NT2/D1 (cell line): ENCODE data around the gene CHPT1.
A peak's percentile ranks its signal among the peaks of the same experiment; 100 is the strongest.

Experiments used
- DNase-seq: peaks from one replicate; pipeline ENCODE4 v3.0.0-alpha.2; 2011; ENCODE audit warnings: low read depth, low spot score
- H3K27me3 ChIP-seq: 2 replicates; pipeline ENCODE4 v1.6.0; 2011; ENCODE audit warnings: mild to moderate bottlenecking; ENCODE audit not compliant: insufficient read length, insufficient read depth
- H3K36me3 ChIP-seq: 2 replicates; pipeline ENCODE4 v1.6.1; 2011; ENCODE audit warnings: mild to moderate bottlenecking, low read length, mixed read lengths; ENCODE audit not compliant: insufficient read depth, insufficient read length
- H3K4me1 ChIP-seq: 2 replicates; pipeline ENCODE4 v1.5.1; 2011; ENCODE audit not compliant: insufficient read depth, insufficient read length
- H3K4me3 ChIP-seq: 2 replicates; pipeline ENCODE4 v1.5.1; 2011; ENCODE audit warnings: low read depth; ENCODE audit not compliant: insufficient read length
- H3K9ac ChIP-seq: 2 replicates; pipeline ENCODE4 v1.6.0; 2011; ENCODE audit warnings: low read depth; ENCODE audit not compliant: insufficient read length
- H3K9me3 ChIP-seq: 2 replicates; pipeline ENCODE4 v1.5.1; 2011; ENCODE audit warnings: mild to moderate bottlenecking, low read length; ENCODE audit not compliant: insufficient read depth
- SUZ12 ChIP-seq: IDR thresholded peaks from 2 replicates; pipeline ENCODE4 v1.6.1; 2011; ENCODE audit not compliant: insufficient read length, insufficient read depth; ENCODE audit errors: extremely low read depth
- YY1 ChIP-seq: IDR thresholded peaks from 2 replicates; pipeline ENCODE4 v1.6.1; 2011; ENCODE audit not compliant: insufficient read length, insufficient read depth
- ZNF274 ChIP-seq: IDR thresholded peaks from 2 replicates; pipeline ENCODE4 v1.6.1; 2011; ENCODE audit warnings: mild to moderate bottlenecking, low read depth, low read length

Gene CHPT1

GRCh38 chr12:101696251-101697196 lies 916 bp upstream of the CHPT1 start:
- Histone ChIP-seq H3K9me3 (no peaks in the 10 kb centered on the region), H3K4me1 (peaks cover 3% of the 10 kb centered on the region), H3K4me3 (peak overlapping the region; percentile 62), H3K36me3 (no peaks in the 10 kb centered on the region), H3K9ac (peak overlapping the region; percentile 74), H3K27me3 (peaks cover 32% of the 10 kb centered on the region)
- no peak for TF ChIP-seq ZNF274
- TF ChIP-seq YY1 = no peak
- TF ChIP-seq SUZ12 = no peak
- DNase-seq = no peak

GRCh38 chr12:101697930-101698799 lies 725 bp downstream of the CHPT1 start:
- Histone ChIP-seq H3K4me3 (peak overlapping the region; percentile 83), H3K27me3 (peaks cover 32% of the 10 kb centered on the region), H3K9me3 (no peaks in the 10 kb centered on the region), H3K9ac (peak overlapping the region; percentile 92), H3K36me3 (no peaks in the 10 kb centered on the region), H3K4me1 (peaks cover 6% of the 10 kb centered on the region)
- peak; percentile 11 for DNase-seq
- TF ChIP-seq ZNF274 (no peak), YY1 (no peak)

- no peaks in the 10 kb centered on the region for H3K9me3 ChIP-seq
- peak overlapping the region; percentile 83 for H3K4me3 ChIP-seq
- TF ChIP-seq SUZ12 (no peak), YY1 (no peak), ZNF274 (no peak)
- no peaks in the 10 kb centered on the region for H3K36me3 ChIP-seq
- H3K9ac ChIP-seq = no peak overlapping the region
- peaks cover 8% of the 10 kb centered on the region for H3K4me1 ChIP-seq
- H3K27me3 ChIP-seq = peaks cover 32% of the 10 kb centered on the region
- no peak for DNase-seq
Measured at GRCh38 chr12:101698800-101699347, 1.4 kb downstream of the CHPT1 start.

- H3K4me3 ChIP-seq = no peak overlapping the region
- H3K27me3 ChIP-seq = peaks cover 26% of the 10 kb centered on the region
- H3K36me3 ChIP-seq = no peaks in the 10 kb centered on the region
- H3K9me3 ChIP-seq = no peaks in the 10 kb centered on the region
- no peak overlapping the region for H3K9ac ChIP-seq
- TF ChIP-seq SUZ12 (no peak), ZNF274 (no peak), YY1 (no peak)
- DNase-seq = no peak
- H3K4me1 ChIP-seq = peaks cover 8% of the 10 kb centered on the region
Measured at GRCh38 chr12:101700299-101700820, 2.9 kb downstream of the CHPT1 start.

- Histone ChIP-seq H3K4me1 (peaks cover 5% of the 10 kb centered on the region), H3K36me3 (no peaks in the 10 kb centered on the region), H3K9me3 (no peaks in the 10 kb centered on the region), H3K9ac (no peak overlapping the region), H3K27me3 (no peaks in the 10 kb centered on the region), H3K4me3 (no peak overlapping the region)
- DNase-seq = no peak
- TF ChIP-seq SUZ12 (no peak), ZNF274 (no peak), YY1 (no peak)
Measured at GRCh38 chr12:101703487-101703886, 6.0 kb downstream of the CHPT1 start.

- H3K4me1 ChIP-seq = peaks cover 5% of the 10 kb centered on the region
- H3K9ac ChIP-seq = no peak overlapping the region
- DNase-seq = no peak
- H3K4me3 ChIP-seq = no peak overlapping the region
- no peaks in the 10 kb centered on the region for H3K27me3 ChIP-seq
- no peak for TF ChIP-seq SUZ12
- TF ChIP-seq YY1 = no peak
- no peak for TF ChIP-seq ZNF274
- no peaks in the 10 kb centered on the region for H3K9me3 ChIP-seq
- no peaks in the 10 kb centered on the region for H3K36me3 ChIP-seq
Measured at GRCh38 chr12:101706403-101706802, 9.0 kb downstream of the CHPT1 start.
